T-helper 2 cell treated with Interferon-gamma antibody and Interleukin-4, amounts not matched to agents 5 μg/mL and 100 μg/mL, for 36 hours (primary cell): ENCODE data around the gene CH25H.
"Not testable (repeated sequence)": the region's sequence is repeated elsewhere in the genome, so short reads cannot be mapped to it uniquely, and the experiment has no call there.

Experiments
- DNase-seq: peaks from one replicate; pipeline ENCODE4 v3.0.0; 2021; ENCODE audit warnings: low spot score
- H3K27ac Mint-ChIP-seq: one replicate; pipeline ENCODE4 v1.8.0; 2021; ENCODE audit warnings: mild to moderate bottlenecking, mixed read lengths
- H3K27me3 Mint-ChIP-seq: one replicate; pipeline ENCODE4 v1.8.0; 2021; ENCODE audit warnings: low read depth, mixed read lengths
- H3K36me3 Mint-ChIP-seq: one replicate; pipeline ENCODE4 v1.8.0; 2021; ENCODE audit warnings: low read depth, mixed read lengths
- H3K4me1 Mint-ChIP-seq: one replicate; pipeline ENCODE4 v1.8.0; 2021; ENCODE audit warnings: low read depth, mixed read lengths
- H3K4me3 Mint-ChIP-seq: one replicate; pipeline ENCODE4 v1.8.0; 2022; ENCODE audit warnings: mild to moderate bottlenecking, moderate library complexity, mixed read lengths
- H3K9me3 Mint-ChIP-seq: one replicate; pipeline ENCODE4 v1.8.0; 2021; ENCODE audit warnings: mixed read lengths

CH25H gene

DNA sequence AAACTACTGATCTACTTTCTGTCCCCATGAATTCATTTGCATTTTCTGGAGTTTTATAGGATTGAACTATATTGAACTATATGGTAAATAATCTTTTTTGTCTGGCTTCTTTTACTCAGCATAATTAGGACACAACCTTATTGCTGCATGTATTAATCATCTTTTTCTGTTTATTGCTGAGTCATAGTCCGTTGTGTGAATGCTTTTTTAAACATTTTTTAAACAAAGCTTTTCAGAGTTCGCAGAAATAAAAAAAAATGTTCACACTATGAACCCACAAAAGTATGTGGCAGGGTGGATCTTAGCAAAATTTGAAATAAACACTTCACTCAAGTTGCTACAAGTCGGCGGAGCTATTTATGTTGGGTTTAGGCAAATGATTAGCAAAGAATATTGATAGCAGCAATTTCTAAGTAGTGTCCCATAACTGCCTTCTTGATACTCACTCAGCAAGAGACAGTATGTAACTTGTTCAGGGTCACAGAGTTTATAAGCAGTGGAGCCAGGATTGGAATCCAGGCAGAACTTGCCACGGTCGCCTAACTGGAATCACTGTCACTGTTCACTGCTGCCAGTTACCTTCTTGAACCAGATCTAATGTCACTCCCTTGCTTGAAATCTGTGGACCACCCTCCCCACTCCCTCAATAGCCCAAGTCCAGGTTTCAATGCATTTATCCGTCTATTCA is 5.6 kb downstream of the CH25H start:
- Mint-ChIP-seq H3K4me3 (no peak overlapping the region), H3K36me3 (no peaks in the 10 kb centered on the region), H3K4me1 (peaks cover 3% of the 10 kb centered on the region), H3K27me3 (peaks cover 13% of the 10 kb centered on the region), H3K27ac (no peak overlapping the region), H3K9me3 (no peaks in the 10 kb centered on the region)
- no peak for DNase-seq

DNA sequence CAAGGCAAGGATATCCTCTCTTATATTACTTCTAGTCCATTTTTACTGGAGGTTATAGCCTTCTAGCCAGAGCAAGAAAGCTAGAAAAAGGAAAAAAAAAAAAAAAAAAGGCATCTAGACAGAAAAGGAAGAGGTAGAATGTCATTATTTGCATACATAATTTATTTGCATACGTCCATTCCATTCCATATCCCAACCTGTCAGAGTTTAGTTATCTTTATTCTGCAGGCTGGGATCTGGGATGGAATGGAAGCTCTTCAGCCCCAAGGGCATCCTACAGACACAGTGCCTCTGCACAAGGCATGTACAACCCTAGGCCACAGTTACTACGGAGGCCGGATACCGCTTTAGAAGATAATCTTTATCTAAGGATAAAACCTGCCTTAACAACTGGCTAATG is 9.6 kb downstream of the CH25H start:
- Mint-ChIP-seq H3K27me3 (peaks cover 23% of the 10 kb centered on the region), H3K4me1 (peaks cover 5% of the 10 kb centered on the region), H3K36me3 (no peaks in the 10 kb centered on the region), H3K9me3 (no peaks in the 10 kb centered on the region), H3K27ac (no peak overlapping the region), H3K4me3 (no peak overlapping the region)
- DNase-seq = no peak

DNA sequence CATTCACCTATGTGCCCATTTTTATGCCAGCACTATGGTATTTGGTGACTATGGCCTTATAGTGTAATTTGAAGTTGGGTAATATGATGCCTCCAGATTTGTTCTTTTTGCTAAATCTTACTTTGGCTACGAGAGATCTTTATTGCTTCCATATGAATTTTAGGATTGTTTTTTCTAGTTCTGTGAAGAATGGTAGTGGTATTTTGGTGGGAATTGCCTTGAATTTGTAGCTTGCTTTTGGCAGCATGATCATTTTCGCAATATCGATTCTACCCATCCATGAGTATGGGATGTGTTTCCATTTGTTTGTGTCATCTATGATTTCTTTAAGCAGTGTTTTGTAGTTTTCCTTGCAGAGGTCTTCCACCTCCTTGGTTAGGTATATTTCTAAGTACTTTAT is 15.8 kb downstream of the CH25H start:
- H3K27me3 Mint-ChIP-seq = peaks cover 17% of the 10 kb centered on the region
- not testable (repeated sequence) for H3K9me3 Mint-ChIP-seq, H3K36me3 Mint-ChIP-seq, DNase-seq, H3K4me3 Mint-ChIP-seq, H3K27ac Mint-ChIP-seq, H3K4me1 Mint-ChIP-seq

DNA sequence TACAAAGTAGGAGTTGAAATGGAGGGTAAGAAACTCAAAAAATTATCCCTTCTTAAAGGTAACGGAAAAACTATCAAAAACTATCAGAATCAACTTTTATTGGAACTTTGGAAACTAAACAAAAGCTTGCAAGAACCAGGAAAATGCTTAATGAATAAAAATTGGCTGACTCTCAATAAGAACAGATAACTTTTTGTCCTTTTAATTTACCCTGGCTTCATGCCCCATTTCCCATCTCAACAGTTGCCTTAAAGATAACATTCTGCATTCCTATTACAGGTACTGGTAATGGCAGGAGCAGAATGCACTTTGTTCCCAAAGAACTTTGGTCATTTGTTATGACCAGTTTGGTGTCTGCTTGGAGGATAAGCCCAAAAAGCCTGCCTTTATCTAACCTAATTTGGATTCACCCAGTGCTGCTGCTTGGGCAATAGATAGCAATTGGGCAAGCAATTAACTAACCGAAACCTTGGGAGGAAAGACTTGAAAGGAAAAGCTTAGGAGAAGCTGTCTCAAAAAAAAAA is 17.8 kb downstream of the CH25H start:
- Mint-ChIP-seq H3K27me3 (peaks cover 15% of the 10 kb centered on the region), H3K4me1 (peaks cover 8% of the 10 kb centered on the region), H3K9me3 (no peaks in the 10 kb centered on the region), H3K4me3 (no peak overlapping the region), H3K27ac (no peak overlapping the region), H3K36me3 (no peaks in the 10 kb centered on the region)
- DNase-seq = no peak

DNA sequence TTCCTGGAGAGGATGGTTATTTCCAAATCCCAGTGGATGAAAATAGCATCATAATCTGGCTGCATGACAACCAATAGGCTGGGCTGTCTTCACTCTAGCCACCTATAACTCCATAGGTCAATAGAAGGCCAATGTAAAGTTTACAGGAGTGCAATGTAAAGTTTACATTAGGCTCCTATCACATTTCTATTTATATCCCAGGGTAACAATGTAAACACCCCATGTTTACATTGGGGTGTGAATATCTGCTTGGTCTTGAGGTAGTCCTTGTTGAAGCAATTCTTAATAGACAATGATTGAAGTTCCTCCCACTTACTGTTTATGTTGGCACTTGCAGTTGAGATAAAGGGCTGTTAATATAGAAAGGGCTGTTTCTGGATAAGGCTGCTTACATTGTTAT is 21.5 kb downstream of the CH25H start:
- Mint-ChIP-seq H3K9me3 (no peaks in the 10 kb centered on the region), H3K36me3 (no peaks in the 10 kb centered on the region), H3K27ac (no peak overlapping the region), H3K27me3 (peaks cover 8% of the 10 kb centered on the region), H3K4me1 (peaks cover 3% of the 10 kb centered on the region), H3K4me3 (no peak overlapping the region)
- no peak for DNase-seq

DNA sequence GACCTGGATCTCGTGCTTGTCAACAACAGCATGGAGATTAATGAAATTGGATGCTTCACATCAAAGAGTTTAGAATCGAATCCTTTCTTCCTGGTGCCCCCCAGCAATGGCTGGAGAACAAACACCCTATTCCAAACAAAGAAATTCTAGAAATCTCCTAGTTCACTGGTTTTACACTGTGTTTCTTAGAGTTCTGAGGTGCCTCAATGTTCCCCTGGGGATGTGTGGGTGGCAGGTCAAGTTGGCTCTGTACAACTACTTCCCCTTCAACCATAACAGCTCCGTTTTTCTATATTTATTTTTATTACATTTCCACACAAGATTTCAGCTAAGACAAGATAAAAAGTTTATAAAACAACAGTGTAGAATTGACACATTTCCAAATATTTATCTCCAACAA is 22.5 kb downstream of the CH25H start:
- Mint-ChIP-seq H3K4me3 (no peak overlapping the region), H3K9me3 (no peaks in the 10 kb centered on the region), H3K36me3 (no peaks in the 10 kb centered on the region), H3K27ac (no peak overlapping the region), H3K27me3 (peaks cover 5% of the 10 kb centered on the region), H3K4me1 (peaks cover 3% of the 10 kb centered on the region)
- no peak for DNase-seq

DNA sequence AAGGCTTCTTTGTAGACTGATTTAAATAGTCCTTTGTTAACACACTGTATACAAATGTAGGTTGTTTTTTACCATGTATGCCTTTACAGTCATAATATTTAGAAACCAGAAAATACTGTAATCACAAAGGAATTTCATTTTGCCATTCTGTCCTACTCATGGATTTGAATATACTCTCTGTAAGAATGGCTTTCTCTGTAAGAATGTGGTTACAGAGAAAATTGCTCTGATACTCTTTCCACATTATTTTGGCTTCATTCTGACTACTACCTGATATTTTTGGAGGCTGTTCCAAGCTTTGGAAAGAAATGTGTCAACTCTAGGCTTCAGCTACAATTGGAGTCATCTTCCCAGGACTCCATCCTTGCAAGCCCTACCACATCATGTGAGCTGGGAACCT is 23.5 kb downstream of the CH25H start:
- H3K4me1 Mint-ChIP-seq = peaks cover 3% of the 10 kb centered on the region
- H3K4me3 Mint-ChIP-seq = no peak overlapping the region
- no peaks in the 10 kb centered on the region for H3K36me3 Mint-ChIP-seq
- no peaks in the 10 kb centered on the region for H3K9me3 Mint-ChIP-seq
- H3K27ac Mint-ChIP-seq = no peak overlapping the region
- no peak for DNase-seq
- H3K27me3 Mint-ChIP-seq = peaks cover 5% of the 10 kb centered on the region

DNA sequence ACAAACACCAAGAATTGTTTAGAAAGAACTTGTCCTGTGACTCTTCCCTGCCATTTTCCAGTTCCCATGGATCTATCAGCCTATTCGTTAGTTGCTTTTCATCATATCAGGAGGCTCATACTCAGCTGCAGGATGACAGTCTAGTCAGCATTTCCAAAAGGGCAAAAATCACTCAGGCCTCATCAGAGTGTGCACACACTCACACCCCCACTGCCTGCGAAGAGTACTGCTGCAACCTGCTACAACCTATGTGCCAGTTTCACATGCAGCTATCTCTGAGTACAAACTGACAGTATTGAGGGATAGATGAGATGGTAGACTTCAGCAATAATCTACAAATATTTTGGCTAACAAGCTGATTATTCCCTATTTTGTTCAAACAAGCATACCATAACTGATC is 24.2 kb downstream of the CH25H start:
- Mint-ChIP-seq H3K4me3 (no peak overlapping the region), H3K4me1 (peaks cover 3% of the 10 kb centered on the region), H3K27me3 (peaks cover 5% of the 10 kb centered on the region), H3K9me3 (no peaks in the 10 kb centered on the region), H3K27ac (no peak overlapping the region), H3K36me3 (no peaks in the 10 kb centered on the region)
- no peak for DNase-seq

DNA sequence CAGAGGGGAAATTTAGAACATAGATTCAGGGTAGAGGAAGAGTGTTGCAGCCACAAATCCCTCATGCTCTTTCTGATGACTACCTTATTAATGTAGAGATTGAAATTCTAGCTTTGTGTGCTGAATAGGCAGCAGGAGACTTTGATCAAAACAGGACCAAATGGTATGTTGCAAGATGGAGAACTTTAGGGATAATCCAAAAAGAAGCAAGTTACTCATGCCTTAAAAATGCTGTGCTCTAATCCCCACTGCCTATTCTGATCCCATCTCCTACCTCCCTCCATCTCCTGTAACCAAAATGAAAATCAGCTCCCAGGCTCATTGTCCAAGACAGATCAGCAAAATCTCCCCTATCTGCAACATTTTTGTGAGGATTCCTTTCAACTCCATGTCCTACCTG is 31.3 kb downstream of the CH25H start:
- H3K27ac Mint-ChIP-seq = no peak overlapping the region
- peaks cover 31% of the 10 kb centered on the region for H3K27me3 Mint-ChIP-seq
- no peaks in the 10 kb centered on the region for H3K9me3 Mint-ChIP-seq
- DNase-seq = no peak
- no peaks in the 10 kb centered on the region for H3K36me3 Mint-ChIP-seq
- peaks cover 2% of the 10 kb centered on the region for H3K4me1 Mint-ChIP-seq
- H3K4me3 Mint-ChIP-seq = no peak overlapping the region

DNA sequence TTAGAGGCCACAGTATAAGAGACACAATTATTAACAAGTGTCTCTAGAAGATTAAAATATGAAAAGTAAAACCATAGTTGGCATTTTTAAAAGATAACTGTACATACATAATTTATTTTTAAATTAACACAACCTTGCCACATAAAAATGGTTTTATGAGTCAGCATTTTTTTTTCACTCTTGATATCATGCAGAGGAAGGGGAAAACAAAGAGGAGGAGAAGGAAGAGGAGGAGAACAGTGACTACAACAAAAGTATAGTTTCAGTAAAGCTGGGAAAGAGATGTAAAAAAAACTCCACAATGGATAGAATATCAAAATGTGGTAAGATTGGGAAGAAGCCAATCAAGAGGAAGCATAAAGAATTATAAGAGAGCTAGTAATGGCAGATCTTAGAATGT is 34.0 kb downstream of the CH25H start:
- Mint-ChIP-seq H3K4me3 (no peak overlapping the region), H3K9me3 (no peaks in the 10 kb centered on the region), H3K4me1 (peaks cover 2% of the 10 kb centered on the region), H3K27ac (no peak overlapping the region), H3K27me3 (peaks cover 45% of the 10 kb centered on the region), H3K36me3 (no peaks in the 10 kb centered on the region)
- DNase-seq = no peak

DNA sequence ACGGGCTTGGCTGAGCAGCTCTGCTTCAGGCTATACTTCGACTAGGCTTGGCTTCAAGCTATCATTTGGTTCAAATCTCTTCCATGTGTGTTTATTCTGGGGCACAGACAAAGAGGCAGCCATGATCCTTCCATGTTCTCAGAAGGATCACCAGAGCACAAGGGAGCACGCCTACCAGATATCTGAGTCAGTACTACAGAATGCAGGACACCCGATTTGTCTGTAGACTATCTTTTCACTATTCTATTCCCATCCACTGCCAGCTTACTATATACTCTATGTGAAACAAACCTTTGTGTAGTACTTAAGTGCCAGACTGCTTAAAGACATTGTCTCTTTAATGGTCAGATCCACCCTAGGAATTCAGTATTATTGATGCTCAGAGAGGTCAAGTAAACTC is 35.1 kb downstream of the CH25H start:
- H3K27me3 Mint-ChIP-seq = peaks cover 45% of the 10 kb centered on the region
- H3K9me3 Mint-ChIP-seq = no peaks in the 10 kb centered on the region
- DNase-seq = no peak
- H3K4me1 Mint-ChIP-seq = peaks cover 2% of the 10 kb centered on the region
- H3K27ac Mint-ChIP-seq = no peak overlapping the region
- no peak overlapping the region for H3K4me3 Mint-ChIP-seq
- H3K36me3 Mint-ChIP-seq = no peaks in the 10 kb centered on the region

DNA sequence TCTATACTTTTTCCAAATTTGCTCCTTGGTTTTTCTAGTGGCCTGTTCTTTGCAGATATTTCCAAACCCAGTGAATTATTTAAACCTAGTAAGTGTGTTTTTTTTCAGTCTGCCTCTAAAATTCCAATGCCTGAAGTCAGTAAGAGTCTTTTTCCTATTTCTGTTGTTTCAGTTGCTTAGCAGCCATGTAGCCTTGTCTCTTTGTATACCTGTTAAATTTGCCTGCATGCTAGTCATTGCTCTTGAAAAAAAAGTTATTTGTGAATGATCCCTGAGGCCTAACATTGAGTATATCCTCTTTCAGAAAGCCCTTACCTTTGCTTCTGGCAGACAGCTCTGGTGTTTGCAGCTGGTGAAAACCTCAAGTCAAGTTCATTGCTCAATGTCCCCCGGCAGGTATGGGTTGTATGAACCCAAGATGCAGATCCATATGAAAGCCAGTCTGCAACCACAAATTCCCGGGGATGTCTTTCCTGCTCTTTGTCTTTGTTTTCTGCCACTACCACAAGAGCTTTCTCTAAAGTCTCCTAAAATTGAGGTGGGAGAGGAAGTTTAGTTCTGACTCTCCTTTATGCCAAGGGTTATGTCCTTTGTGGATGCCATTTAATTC is 35.7 kb downstream of the CH25H start:
- no peak for DNase-seq
- H3K27me3 Mint-ChIP-seq = peaks cover 50% of the 10 kb centered on the region
- H3K4me3 Mint-ChIP-seq = no peak overlapping the region
- no peak overlapping the region for H3K27ac Mint-ChIP-seq
- no peaks in the 10 kb centered on the region for H3K36me3 Mint-ChIP-seq
- H3K4me1 Mint-ChIP-seq = peaks cover 2% of the 10 kb centered on the region
- no peaks in the 10 kb centered on the region for H3K9me3 Mint-ChIP-seq

DNA sequence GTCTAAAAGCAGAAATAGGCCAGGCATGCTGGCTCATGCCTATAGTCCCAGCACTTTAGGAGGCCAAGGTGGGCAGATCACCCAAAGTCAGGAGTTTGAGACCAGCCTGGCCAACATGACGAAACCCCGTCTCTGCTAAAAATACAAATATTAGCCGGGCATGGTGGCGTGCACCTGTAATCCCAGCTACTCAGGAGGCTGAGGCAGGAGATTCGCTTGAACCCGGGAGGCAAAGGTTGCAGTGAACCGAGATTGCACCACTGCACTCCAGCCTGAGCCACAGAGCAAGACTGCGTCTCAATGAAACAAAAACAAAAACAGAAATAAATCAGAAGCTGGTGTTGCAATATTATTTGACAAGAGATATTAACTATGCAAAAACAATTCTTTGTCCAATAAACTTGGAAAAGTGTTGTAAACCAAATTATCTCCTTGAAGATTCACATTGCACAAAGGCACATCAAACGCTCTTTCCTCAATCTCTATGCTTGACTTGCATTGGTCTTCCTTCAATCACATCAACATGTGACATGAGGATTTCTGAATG is 38.7 kb downstream of the CH25H start:
- not testable (repeated sequence) for H3K36me3 Mint-ChIP-seq, H3K9me3 Mint-ChIP-seq, H3K4me3 Mint-ChIP-seq, DNase-seq, H3K27ac Mint-ChIP-seq
- Mint-ChIP-seq H3K4me1 (peaks cover 15% of the 10 kb centered on the region), H3K27me3 (peaks cover 60% of the 10 kb centered on the region)

DNA sequence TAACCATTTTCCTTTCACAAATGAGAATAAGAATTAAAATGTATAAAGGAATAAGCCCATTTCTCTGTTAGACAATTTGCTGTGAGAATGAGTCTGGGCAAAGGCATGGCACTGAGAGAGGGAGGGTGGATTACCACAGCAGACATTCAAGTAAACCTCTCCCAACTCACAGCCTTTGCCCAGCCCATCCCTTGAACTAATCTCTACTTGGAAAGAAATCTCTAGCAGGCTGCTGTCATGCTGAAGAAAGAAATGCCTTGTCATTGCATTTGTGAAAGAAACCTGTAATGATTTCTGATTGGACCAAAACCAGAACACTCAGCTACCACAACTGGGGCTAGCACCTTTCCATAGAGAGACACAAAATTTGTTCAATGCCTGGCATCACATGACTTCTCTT is 39.2 kb downstream of the CH25H start:
- Mint-ChIP-seq H3K9me3 (no peaks in the 10 kb centered on the region), H3K27ac (no peak overlapping the region), H3K36me3 (no peaks in the 10 kb centered on the region), H3K4me1 (peaks cover 18% of the 10 kb centered on the region), H3K4me3 (no peak overlapping the region), H3K27me3 (peaks cover 59% of the 10 kb centered on the region)
- no peak for DNase-seq
